Naive thymus-derived CD8-positive, alpha-beta T cell (primary cell): ENCODE results near the gene KDM4D. TPM values are rescaled to one million over a fixed set of nuclear protein-coding genes. Genes with fewer than 3 reads are reported as not detected.

ENCODE experiments used
- ATAC-seq, 2 donors: fragments of 150-1000 bp; cut with Tn5 transposase in 1 of 2; sonication (Bioruptor Pico), chemical (Tn5 transposase) in 1 of 2; 1 replicate in 1 of 2; 2 replicates in 1 of 2; pipeline ENCODE4 v1.10.0; 2021; ENCODE audit warnings: mild to moderate bottlenecking in 2 of 2, moderate library complexity in 2 of 2
- POLR2A ChIA-PET: fragments of 350-600 bp; sonication (Branson Sonifier 250); formaldehyde crosslinking; loops from one replicate; lab custom pipeline; 2021; ENCODE audit warnings: antibody characterized with exemption; lab: Charles Lee
- DNase-seq, 10 donors: peaks; one replicate each; pipeline versions ENCODE4 v3.0.0 to v3.0.0-alpha.2; 2020 to 2022
- H3K27ac Mint-ChIP-seq, 10 donors: one replicate each; pipeline ENCODE4 v1.8.0; 2020 to 2022; ENCODE audit warnings: mild to moderate bottlenecking in 10 of 10, mixed read lengths in 10 of 10, moderate library complexity in 4 of 10, inconsistent platforms in 1 of 10
- H3K27me3 Mint-ChIP-seq, 5 donors: one replicate each; pipeline ENCODE4 v1.8.0; 2021 to 2022; ENCODE audit warnings: mixed read lengths in 5 of 5
- H3K36me3 Mint-ChIP-seq, 3 donors: one replicate each; pipeline ENCODE4 v1.8.0; 2020 to 2022; ENCODE audit warnings: mixed read lengths in 3 of 3, mild to moderate bottlenecking in 2 of 3, inconsistent platforms in 1 of 3
- H3K4me1 Mint-ChIP-seq, 4 donors: one replicate each; pipeline ENCODE4 v1.8.0; 2021 to 2022; ENCODE audit warnings: mixed read lengths in 4 of 4
- H3K4me3 Mint-ChIP-seq, 10 donors: one replicate each; pipeline ENCODE4 v1.8.0; 2020 to 2022; ENCODE audit warnings: mild to moderate bottlenecking in 10 of 10, mixed read lengths in 10 of 10, moderate library complexity in 6 of 10, inconsistent platforms in 1 of 10
- H3K9me3 Mint-ChIP-seq, 9 donors: one replicate each; pipeline ENCODE4 v1.8.0; 2020 to 2022; ENCODE audit warnings: mixed read lengths in 9 of 9, mild to moderate bottlenecking in 3 of 9, inconsistent platforms in 1 of 9, moderate library complexity in 1 of 9
- polyA plus RNA-seq, 3 donors: library from polyadenylated mRNA; unstranded; fragments of 300-500 nt; fragmentation: Illumina TruSeq; gene quantifications; one replicate each; pipeline ENCODE4 v1.2.3, GENCODE V29; 2021
- total RNA-seq, 8 experiments: library from RNA in 2 of 8; stranded (reverse) in 2 of 8; gene quantifications; one replicate each; pipeline ENCODE4 v1.2.3 and lab custom pipeline; 2021 to 2026

Gene KDM4D
- total and polyA plus RNA-seq, 5 experiments from 2014 or later = 0.13 to 1.2 (median 0.24) TPM

- DNase-seq (no peak), ATAC-seq (no peak)
- Mint-ChIP-seq H3K27me3 (peaks cover 0 to 4% (median 0%) of the 10 kb centered on the region in 5 donors), H3K4me3 (peak overlapping the region in 8 of 10 donors; percentile 40 to 81 (median 76)), H3K4me1 (peaks cover 28 to 46% (median 38%) of the 10 kb centered on the region in 4 donors), H3K36me3 (no peaks in the 10 kb centered on the region), H3K27ac (peak overlapping the region in 2 of 10 donors; percentile 22 to 28), H3K9me3 (no peaks in the 10 kb centered on the region)
- POLR2A ChIA-PET = interaction anchor here (0.7 to 1.7 kb wide), 3 partner anchors 9 to 492 kb away, joined by 5 to 6 read pairs (median 6); partner anchors contain the start of gene ENDOD1
Observed at GRCh38 chr11:94933223-94934130, 40.0 kb upstream of the KDM4D start.

DNA sequence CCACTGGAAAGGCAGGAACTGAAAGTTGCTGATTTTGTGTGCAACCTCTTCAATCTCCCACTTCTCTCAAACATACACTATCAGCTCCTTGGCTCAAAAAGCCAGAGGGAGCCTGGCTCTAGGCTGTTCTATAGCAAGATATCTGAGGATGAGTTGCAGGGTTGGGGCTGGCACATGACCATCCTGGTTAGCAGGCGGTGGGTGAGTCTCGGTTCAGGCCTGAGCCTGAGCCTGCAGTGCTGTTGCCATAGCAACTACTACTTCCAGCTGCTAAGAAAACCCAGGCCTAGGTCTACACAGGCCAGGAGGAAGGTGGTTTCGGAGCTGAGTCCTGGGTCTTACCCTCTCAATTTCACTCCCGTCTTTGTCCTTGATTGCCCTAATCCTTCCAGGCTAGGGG is 39.1 kb upstream of the KDM4D start:
- H3K4me1 Mint-ChIP-seq = peaks cover 24 to 38% (median 33%) of the 10 kb centered on the region in 4 donors
- peaks cover 0 to 4% (median 0%) of the 10 kb centered on the region in 5 donors for H3K27me3 Mint-ChIP-seq
- peak; percentile 54 to 55 for ATAC-seq
- no peaks in the 10 kb centered on the region for H3K36me3 Mint-ChIP-seq
- DNase-seq = peak in 1 of 10 donors; percentile 13
- H3K9me3 Mint-ChIP-seq = no peaks in the 10 kb centered on the region
- POLR2A ChIA-PET = interaction anchor here (0.7 to 1.7 kb wide), 3 partner anchors 10 to 491 kb away, joined by 5 to 6 read pairs (median 6); partner anchors contain the start of gene ENDOD1
- H3K4me3 Mint-ChIP-seq = peak overlapping the region in 9 of 10 donors; percentile 29 to 81 (median 75)
- peak overlapping the region in 9 of 10 donors; percentile 4 to 70 (median 36) for H3K27ac Mint-ChIP-seq

DNA sequence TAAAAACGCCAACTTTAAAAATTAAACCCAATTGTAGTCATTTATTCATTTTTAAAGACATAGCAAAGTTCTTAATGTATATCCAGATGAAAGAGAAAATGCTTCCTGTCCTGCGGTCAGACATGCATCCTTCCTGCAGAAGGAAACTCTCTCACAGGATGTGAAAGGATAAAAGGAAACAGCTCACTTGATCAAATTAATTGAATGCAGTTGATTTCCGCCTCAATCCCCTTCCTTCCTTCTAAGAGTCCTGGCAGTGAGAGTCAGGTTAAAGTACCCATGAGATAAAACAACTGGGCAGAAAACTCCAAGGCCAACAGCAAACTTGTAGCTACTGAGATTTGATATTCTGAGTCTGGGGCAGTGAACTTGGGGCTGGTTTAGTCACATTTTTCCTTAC is 38.7 kb upstream of the KDM4D start:
- POLR2A ChIA-PET = interaction anchor here (1.6 to 1.7 kb wide), 2 partner anchors 10 to 155 kb away, joined by 6 read pairs; partner anchors contain the start of gene ENDOD1
- ATAC-seq (peak; percentile 39 to 76), DNase-seq (peak in 2 of 10 donors; percentile 50)
- no peaks in the 10 kb centered on the region for H3K36me3 Mint-ChIP-seq
- H3K27me3 Mint-ChIP-seq = peaks cover 0 to 4% (median 0%) of the 10 kb centered on the region in 5 donors
- H3K4me1 Mint-ChIP-seq = peaks cover 24 to 38% (median 33%) of the 10 kb centered on the region in 4 donors
- H3K9me3 Mint-ChIP-seq = no peaks in the 10 kb centered on the region
- H3K4me3 Mint-ChIP-seq = peak overlapping the region; percentile 9 to 81 (median 72)
- peak overlapping the region in 7 of 10 donors; percentile 22 to 70 (median 56) for H3K27ac Mint-ChIP-seq

GRCh38 chr11:94938095-94939055 is 35.1 kb upstream of the KDM4D start:
- Mint-ChIP-seq H3K4me1 (peaks cover 19 to 33% (median 27%) of the 10 kb centered on the region in 4 donors), H3K27ac (no peak overlapping the region), H3K36me3 (peaks cover 0 to 1% (median 0%) of the 10 kb centered on the region in 3 donors), H3K4me3 (no peak overlapping the region), H3K9me3 (peaks cover 0 to under 1% (median 0%) of the 10 kb centered on the region in 9 donors), H3K27me3 (peaks cover 0 to 3% (median 0%) of the 10 kb centered on the region in 5 donors)
- no peak for ATAC-seq
- POLR2A ChIA-PET = no interaction called here
- DNase-seq = no peak

- H3K4me1 Mint-ChIP-seq = peaks cover 10 to 23% (median 17%) of the 10 kb centered on the region in 4 donors
- peaks cover 0 to 3% (median 0%) of the 10 kb centered on the region in 9 donors for H3K9me3 Mint-ChIP-seq
- peaks cover 0 to 4% (median 0%) of the 10 kb centered on the region in 3 donors for H3K36me3 Mint-ChIP-seq
- POLR2A ChIA-PET = no interaction called here
- peaks cover 0 to 5% (median 2%) of the 10 kb centered on the region in 5 donors for H3K27me3 Mint-ChIP-seq
- no peak overlapping the region for H3K4me3 Mint-ChIP-seq
- no peak overlapping the region for H3K27ac Mint-ChIP-seq
- ATAC-seq (no peak), DNase-seq (no peak)
Observed at GRCh38 chr11:94939346-94939745, 34.2 kb upstream of the KDM4D start.

- Mint-ChIP-seq H3K4me1 (peaks cover 0 to 5% (median 2%) of the 10 kb centered on the region in 4 donors), H3K36me3 (peaks cover 0 to 4% (median 0%) of the 10 kb centered on the region in 3 donors), H3K27ac (peak overlapping the region in 1 of 10 donors; percentile 9), H3K27me3 (peaks cover 0 to 5% (median 2%) of the 10 kb centered on the region in 5 donors), H3K4me3 (no peak overlapping the region), H3K9me3 (peaks cover 0 to 3% (median 0%) of the 10 kb centered on the region in 9 donors)
- POLR2A ChIA-PET = interaction anchor here (0.6 to 1.1 kb wide), 2 partner anchors 10 to 1011 kb away, joined by 3 read pairs; no protein-coding TSS in a partner anchor
- DNase-seq (no peak), ATAC-seq (no peak)
Observed at GRCh38 chr11:94941131-94941530, 32.4 kb upstream of the KDM4D start.

GRCh38 chr11:94946812-94947211 is 26.7 kb upstream of the KDM4D start:
- no peak for ATAC-seq
- Mint-ChIP-seq H3K27ac (no peak overlapping the region), H3K27me3 (peaks cover 1 to 11% (median 5%) of the 10 kb centered on the region in 5 donors), H3K4me3 (no peak overlapping the region), H3K4me1 (peaks cover 0 to 4% (median 2%) of the 10 kb centered on the region in 4 donors), H3K9me3 (peaks cover 0 to 10% (median 0%) of the 10 kb centered on the region in 9 donors), H3K36me3 (peaks cover 0 to 4% (median 0%) of the 10 kb centered on the region in 3 donors)
- no peak for DNase-seq
- POLR2A ChIA-PET = no interaction called here

DNA sequence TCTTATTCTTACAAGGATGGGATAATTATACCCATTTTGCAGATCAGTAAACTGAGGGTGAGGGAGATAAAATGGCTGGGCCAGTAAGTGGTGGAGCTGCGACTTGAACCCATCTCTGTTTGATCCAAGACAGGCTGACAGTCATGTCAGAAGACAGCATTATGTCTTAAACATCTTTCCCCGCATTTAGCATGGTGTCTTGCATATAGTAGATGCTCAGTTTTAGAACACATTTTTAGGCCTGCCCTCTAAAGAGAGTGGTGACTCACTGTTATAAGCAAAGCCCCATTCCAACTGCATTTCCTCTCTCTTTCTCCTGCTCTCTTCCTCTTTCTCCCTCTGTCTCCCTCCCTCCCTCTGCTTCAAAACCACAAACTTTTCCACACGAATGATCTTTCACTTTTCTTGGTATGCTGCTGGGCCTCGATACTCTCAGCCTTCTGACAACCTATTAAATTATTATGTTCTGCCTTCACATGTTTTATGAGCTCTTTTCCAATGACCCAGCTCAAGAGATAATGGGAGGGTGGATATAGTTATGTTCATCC is 25.4 kb upstream of the KDM4D start:
- POLR2A ChIA-PET = no interaction called here
- Mint-ChIP-seq H3K27me3 (peaks cover 1 to 11% (median 4%) of the 10 kb centered on the region in 5 donors), H3K27ac (peak overlapping the region in 1 of 10 donors; percentile 7), H3K4me1 (peaks cover 0 to 4% (median 2%) of the 10 kb centered on the region in 4 donors), H3K36me3 (peaks cover 0 to 4% (median 0%) of the 10 kb centered on the region in 3 donors), H3K9me3 (peaks cover 0 to 10% (median 0%) of the 10 kb centered on the region in 9 donors), H3K4me3 (no peak overlapping the region)
- no peak for DNase-seq
- ATAC-seq = no peak

DNA sequence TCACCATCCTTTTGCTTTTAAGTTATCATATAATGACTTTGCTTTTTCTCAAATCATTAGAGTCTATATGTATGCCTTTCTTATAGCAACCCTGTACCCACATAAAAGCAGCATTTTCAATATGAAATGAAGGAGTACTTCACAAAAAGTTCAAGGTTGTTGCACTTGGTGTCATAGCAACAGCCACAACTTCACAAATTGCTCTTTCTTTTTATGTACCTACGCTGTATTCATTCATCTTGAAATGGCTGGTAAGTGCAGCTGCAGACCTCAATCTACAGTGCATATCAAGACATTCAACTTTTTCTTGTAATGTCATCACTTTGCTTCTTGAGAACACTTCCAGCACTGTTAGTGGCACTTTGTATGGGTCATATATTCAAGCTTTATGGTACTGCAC is 18.8 kb upstream of the KDM4D start:
- H3K27me3 Mint-ChIP-seq = peaks cover 0 to 5% (median 1%) of the 10 kb centered on the region in 5 donors
- POLR2A ChIA-PET = no interaction called here
- H3K27ac Mint-ChIP-seq = peak overlapping the region in 1 of 10 donors; percentile 2
- H3K9me3 Mint-ChIP-seq = peaks cover 0 to 10% (median 0%) of the 10 kb centered on the region in 9 donors
- no peak overlapping the region for H3K4me3 Mint-ChIP-seq
- H3K36me3 Mint-ChIP-seq = peaks cover 0 to 15% (median 5%) of the 10 kb centered on the region in 3 donors
- peak; percentile 47 to 72 for ATAC-seq
- peaks cover 0 to 3% (median 1%) of the 10 kb centered on the region in 4 donors for H3K4me1 Mint-ChIP-seq
- peak in 2 of 10 donors; percentile 25 to 41 for DNase-seq

DNA sequence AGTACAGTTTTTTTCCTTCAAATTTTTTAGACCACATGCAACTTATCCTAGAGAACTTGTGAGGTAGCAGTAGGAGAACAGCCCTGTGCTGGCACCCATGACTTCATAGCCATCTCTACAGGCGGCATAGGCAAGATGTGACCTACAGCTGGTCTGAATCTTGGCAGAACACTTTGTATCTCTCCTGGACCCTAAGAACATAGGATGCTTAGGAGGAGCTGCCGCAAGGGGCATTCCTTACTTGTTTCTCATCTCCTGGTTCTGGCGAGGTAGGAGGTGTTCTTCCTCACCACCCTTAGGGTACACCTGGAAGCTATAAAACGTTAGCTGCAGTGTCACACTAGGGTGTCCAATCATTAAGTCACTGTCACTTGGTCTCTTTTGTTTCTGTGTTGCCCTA is 16.5 kb upstream of the KDM4D start:
- Mint-ChIP-seq H3K27ac (no peak overlapping the region), H3K27me3 (peaks cover 0 to 1% (median 0%) of the 10 kb centered on the region in 5 donors), H3K4me1 (peaks cover 0 to 3% (median 1%) of the 10 kb centered on the region in 4 donors), H3K36me3 (peaks cover 0 to 34% (median 5%) of the 10 kb centered on the region in 3 donors), H3K9me3 (no peaks in the 10 kb centered on the region), H3K4me3 (no peak overlapping the region)
- POLR2A ChIA-PET = no interaction called here
- no peak for DNase-seq
- ATAC-seq = no peak

DNA sequence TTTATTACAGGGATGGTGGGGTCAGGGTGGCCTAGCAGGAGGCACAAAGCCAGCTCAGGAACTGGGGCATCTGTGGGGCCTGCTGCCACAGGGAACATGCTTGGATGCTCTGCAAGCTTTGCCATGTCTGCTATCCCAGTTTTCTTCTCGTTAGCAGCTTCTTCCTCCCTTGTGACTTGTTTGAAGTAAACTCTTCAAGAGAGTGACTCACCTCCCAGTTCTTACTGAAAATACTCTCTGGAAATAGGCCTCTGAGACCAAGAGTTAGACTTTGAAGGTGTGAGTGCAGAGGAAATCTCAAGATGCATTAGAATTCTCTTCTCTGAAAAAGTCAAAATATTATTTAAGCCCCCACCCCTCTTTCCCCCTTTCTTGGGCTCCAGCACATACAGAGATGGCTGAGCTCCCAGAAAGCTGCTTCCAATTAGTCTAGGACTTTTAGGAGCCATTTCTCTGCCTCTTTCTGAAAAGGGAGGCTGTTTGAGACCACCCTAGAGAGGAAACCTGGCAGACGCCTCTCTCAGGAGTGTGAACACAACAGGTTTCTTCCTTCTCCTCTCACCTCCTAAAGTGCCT is 15.3 kb upstream of the KDM4D start:
- peaks cover 0 to under 1% (median 0%) of the 10 kb centered on the region in 5 donors for H3K27me3 Mint-ChIP-seq
- H3K27ac Mint-ChIP-seq = peak overlapping the region in 2 of 10 donors; percentile 25 to 48
- POLR2A ChIA-PET = no interaction called here
- H3K4me3 Mint-ChIP-seq = no peak overlapping the region
- H3K9me3 Mint-ChIP-seq = no peaks in the 10 kb centered on the region
- DNase-seq (no peak), ATAC-seq (no peak)
- H3K36me3 Mint-ChIP-seq = peaks cover 7 to 46% (median 12%) of the 10 kb centered on the region in 3 donors
- peaks cover 0 to 3% (median 1%) of the 10 kb centered on the region in 4 donors for H3K4me1 Mint-ChIP-seq
